IPS-NIHi11 (cell line): Measurements from ENCODE around the gene BAIAP2.
A peak's percentile ranks its signal among the peaks of the same experiment; 100 is the strongest.

Experiments used
- DNase-seq: peaks from one replicate; pipeline ENCODE4 v3.0.0; 2012; ENCODE audit warnings: mixed read lengths, low spot score

The BAIAP2 gene

GRCh38 chr17:81090361-81091136, 55.6 kb downstream of the BAIAP2 start:
- peak; percentile 90 for DNase-seq

GRCh38 chr17:81091154-81091553, 56.2 kb downstream of the BAIAP2 start:
- DNase-seq = no peak

GRCh38 chr17:81091774-81092517, 57.0 kb downstream of the BAIAP2 start:
- no peak for DNase-seq

GRCh38 chr17:81092518-81093095, 57.7 kb downstream of the BAIAP2 start:
- no peak for DNase-seq

DNA sequence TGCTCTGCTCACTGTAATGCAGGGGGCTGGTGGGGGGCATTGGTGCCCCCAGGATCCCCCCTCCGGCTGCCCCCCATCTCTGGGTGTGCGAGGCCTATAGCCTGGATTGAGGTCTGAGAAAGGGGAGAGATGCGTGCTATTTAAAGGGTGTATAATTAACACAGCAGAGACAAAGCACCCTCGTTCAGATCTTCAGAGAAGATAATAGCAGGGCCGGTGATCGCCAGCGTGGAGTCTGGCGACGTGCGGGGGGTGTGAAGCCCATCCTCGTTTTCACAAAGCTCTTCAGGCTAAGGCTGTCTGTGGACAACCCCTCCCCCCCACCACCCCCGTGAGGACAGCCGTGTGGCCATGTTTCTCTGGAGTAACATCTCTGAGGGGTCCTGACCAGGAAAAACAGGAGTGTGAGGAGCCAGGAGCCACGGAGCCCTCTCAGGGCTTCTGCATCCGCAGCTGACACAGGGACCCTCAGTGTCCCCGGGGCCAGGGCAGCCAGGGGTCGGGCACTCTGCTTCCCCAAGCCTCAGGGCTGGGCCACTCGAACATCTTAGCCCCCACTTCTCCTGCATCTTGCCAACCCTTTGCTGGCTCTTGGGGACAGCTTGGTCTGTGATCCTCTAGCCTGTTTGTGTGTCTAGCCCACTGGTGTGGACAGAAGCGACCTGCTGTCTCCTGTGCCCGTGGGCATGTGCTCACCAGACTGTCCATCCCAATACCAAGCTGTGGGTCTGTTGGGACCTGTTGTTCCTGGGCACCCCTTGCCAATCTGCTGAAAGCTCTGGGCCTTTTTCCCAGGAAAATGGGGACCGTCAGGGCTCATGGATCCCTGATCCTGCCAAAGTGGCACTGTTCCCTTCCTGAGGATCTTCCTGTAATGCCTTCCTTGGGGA, 58.9 kb downstream of the BAIAP2 start:
- DNase-seq = no peak

DNA sequence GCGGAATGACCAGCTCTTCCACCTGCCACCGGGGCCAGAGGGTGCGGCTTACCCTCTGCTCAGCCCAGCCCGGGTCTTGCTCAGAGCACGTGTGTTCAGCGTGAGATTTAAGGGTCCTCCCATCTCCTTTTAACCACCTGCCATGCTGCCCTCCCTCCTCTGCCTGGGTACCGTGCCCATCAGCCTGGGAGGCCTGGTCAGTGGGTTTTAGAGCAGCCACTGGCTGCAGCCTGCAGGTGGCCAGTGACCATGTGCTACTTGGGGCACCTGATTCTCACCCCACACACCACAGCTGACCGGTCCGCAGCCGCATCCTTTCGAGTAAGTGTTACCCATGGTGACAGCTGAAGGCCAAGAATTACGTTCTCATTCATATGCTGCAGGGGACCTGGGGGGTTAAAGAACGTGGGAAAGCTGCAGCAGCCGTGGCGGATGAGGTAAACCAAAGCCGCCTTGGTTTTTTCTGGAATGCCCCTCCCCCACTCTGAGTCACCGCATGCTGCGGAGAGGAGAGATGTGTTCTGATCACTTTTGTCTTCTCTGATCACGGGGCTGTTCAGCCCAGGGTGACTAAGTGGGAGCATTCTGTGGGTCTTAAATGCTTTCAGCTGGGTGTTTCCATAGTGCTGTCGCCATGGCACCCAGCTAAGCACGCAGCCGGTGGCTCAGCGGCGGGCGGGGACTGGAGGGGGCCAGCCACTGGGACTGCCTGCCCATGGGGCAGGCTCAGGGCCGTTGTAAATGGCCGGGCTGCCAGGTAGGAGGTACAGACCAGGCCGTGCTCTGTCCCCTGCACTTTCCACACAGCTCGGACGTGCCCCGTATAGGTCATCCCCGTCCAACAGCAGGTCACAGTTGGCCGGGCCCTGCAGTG, 59.8 kb downstream of the BAIAP2 start:
- DNase-seq = peak; percentile 66

- no peak for DNase-seq
Measured at GRCh38 chr17:81095383-81095762, 60.4 kb downstream of the BAIAP2 start.

- no peak for DNase-seq
Measured at GRCh38 chr17:81096741-81097133, 61.8 kb downstream of the BAIAP2 start.

- DNase-seq = peak; percentile 83
Measured at GRCh38 chr17:81097134-81097942, 62.4 kb downstream of the BAIAP2 start.

DNA sequence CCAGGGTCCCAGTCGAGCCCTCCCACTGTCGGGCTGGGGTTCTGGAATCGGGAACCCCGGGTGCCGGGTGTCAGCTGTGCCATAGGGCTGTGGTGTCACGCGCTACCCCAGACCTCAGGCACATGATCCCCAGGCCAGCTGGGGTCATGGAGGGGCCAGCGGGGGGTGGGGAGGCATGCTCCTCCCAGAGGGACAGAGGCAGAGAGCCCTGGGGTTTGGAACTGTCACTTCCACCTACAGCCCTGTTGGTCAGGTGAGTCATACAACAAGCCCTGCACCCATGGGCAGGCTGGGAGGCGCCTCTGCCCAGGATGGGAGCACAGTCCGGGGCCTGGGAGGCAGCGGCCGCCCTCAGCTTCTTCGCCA, 63.0 kb downstream of the BAIAP2 start:
- no peak for DNase-seq

DNA sequence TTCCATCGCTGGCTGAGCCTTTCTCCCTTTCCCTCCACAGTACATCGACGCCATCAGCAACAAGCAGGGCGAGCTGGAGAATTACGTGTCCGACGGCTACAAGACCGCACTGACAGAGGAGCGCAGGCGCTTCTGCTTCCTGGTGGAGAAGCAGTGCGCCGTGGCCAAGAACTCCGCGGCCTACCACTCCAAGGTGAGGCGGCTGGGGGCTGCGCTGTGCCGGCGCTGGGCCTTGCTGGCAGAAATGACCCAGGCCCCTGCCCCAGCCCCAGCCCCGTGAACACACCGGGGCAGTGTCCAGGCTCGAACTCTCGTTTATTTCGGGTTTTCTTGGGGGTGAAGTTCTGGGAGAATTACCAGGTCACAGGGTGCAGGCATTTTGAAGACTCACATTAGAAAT, 64.9 kb downstream of the BAIAP2 start:
- no peak for DNase-seq

- DNase-seq = no peak
Measured at GRCh38 chr17:81100668-81101067, 65.7 kb downstream of the BAIAP2 start.

- DNase-seq = peak; percentile 100
Measured at GRCh38 chr17:81101614-81102306, 66.8 kb downstream of the BAIAP2 start.

GRCh38 chr17:81102352-81102751, 67.4 kb downstream of the BAIAP2 start:
- no peak for DNase-seq

DNA sequence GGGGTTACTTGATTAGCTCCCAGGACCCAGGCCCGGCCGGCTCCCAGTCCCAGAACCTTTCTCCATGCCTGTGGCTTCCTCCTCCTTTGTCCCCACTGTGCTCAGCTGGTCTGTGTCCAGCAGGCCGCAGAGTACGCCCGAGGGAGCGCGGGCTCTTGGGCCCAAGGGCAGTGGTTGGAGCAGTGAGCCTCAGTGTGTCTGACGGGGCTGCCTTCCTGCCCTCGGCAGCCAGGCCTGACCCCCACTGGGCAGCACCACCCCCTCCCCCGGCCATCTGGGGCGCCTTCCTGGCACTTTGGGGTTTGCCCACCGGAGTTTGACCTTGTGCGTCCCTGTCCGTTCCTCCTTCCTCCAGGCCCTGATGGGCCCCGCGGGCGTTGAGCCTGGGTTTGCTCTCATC, 67.9 kb downstream of the BAIAP2 start:
- DNase-seq = no peak

GRCh38 chr17:81103379-81103778, 68.4 kb downstream of the BAIAP2 start:
- DNase-seq = no peak

DNA sequence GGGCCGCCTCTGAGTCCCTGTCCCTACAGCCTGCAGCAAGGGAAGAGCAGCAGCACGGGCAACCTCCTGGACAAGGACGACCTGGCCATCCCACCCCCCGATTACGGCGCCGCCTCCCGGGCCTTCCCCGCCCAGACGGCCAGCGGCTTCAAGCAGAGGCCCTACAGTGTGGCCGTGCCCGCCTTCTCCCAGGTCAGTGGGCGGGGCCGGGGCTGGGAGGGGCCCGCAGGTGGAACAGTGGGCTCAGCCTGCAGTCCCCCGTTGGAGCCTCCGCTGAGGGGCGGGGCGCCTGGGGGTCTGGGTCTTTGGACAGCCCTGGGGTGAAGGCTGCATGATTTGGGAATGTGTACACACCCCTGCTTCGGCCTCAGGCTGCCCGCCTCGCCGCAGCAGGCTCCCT, 71.8 kb downstream of the BAIAP2 start:
- DNase-seq = peak; percentile 60

GRCh38 chr17:81108220-81108619, 73.3 kb downstream of the BAIAP2 start:
- DNase-seq = no peak

DNA sequence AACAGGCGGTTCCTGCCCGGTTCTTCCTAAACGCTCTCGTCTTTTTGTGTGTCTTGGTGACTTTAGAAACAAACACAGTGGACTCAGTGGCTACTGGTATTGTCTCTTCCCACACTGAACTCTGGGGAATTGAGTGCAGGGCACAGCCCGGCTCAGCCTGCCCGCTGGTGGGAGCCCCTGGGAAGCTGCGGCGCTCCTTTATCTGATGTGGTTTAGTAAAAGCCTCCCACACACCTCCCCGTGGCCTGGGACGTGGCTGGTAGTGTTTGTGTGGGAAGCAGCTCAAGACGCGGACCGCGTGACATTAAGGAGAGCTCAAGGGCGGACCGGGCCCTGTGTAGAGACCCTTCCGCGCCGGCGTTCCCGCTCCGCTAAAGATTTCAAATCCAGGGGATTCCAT, 75.0 kb downstream of the BAIAP2 start:
- no peak for DNase-seq
